Mucosa of rectum (tissue), 2 donors: Measurements from ENCODE around the gene ZNRF2.

ENCODE experiments used
- H3K27ac ChIP-seq, 2 donors: one replicate each; pipeline ENCODE4 v1.7.0; 2013; ENCODE audit warnings: inconsistent platforms in 2 of 2, low read depth in 2 of 2, low read length in 2 of 2
- H3K27me3 ChIP-seq, 2 donors: one replicate each; pipeline ENCODE4 v1.7.0; 2013; ENCODE audit warnings: low read length in 2 of 2; ENCODE audit not compliant: control insufficient read depth in 2 of 2, insufficient read depth in 2 of 2
- H3K36me3 ChIP-seq, 2 donors: one replicate each; pipeline ENCODE4 v1.7.0; 2013; ENCODE audit warnings: low read length in 2 of 2; ENCODE audit not compliant: control insufficient read depth in 2 of 2, insufficient read depth in 2 of 2
- H3K4me1 ChIP-seq, 2 donors: one replicate each; pipeline ENCODE4 v1.7.0; 2013; ENCODE audit warnings: low read length in 2 of 2, mild to moderate bottlenecking in 1 of 2; ENCODE audit not compliant: control insufficient read depth in 2 of 2, insufficient read depth in 2 of 2
- H3K4me3 ChIP-seq, 2 donors: one replicate each; pipeline ENCODE4 v1.7.0; 2013; ENCODE audit warnings: low read length in 2 of 2
- H3K9ac ChIP-seq, 2 donors: one replicate each; pipeline ENCODE4 v1.7.0; 2013; ENCODE audit warnings: low read length in 2 of 2, low read depth in 1 of 2, mild to moderate bottlenecking in 1 of 2
- H3K9me3 ChIP-seq, 2 donors: one replicate each; pipeline ENCODE4 v1.7.0; 2013; ENCODE audit warnings: low read length in 2 of 2; ENCODE audit not compliant: control insufficient read depth in 2 of 2
- donor health status: healthy.
- donor health status: Normal muscosa, but diverticular disease.

ZNRF2 gene

DNA sequence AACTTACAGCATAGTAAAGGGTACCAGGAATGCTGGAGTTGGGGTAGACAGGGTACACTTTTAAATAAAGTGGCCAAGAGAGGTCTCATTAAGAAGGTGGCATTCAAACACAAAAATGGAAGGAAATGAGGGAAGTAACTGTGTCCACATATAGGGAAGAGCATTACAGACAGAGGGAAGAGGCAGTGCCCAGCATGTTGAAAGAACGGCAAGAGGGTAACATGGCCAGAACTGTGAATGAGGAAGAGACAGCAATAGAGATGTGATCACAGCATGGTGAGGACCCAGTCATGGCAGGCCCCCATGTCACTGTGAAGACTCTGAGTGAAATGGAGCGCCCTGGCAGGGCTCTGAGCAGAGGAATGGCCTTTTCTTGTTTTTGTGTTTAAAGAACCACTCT lies 35.1 kb upstream of the ZNRF2 start:
- Histone ChIP-seq H3K27me3 (no peaks in the 10 kb centered on the region), H3K36me3 (no peaks in the 10 kb centered on the region), H3K9me3 (no peaks in the 10 kb centered on the region), H3K4me1 (peaks cover 15 to 18% of the 10 kb centered on the region in 2 donors), H3K9ac (no peak overlapping the region), H3K27ac (no peak overlapping the region), H3K4me3 (no peak overlapping the region)

DNA sequence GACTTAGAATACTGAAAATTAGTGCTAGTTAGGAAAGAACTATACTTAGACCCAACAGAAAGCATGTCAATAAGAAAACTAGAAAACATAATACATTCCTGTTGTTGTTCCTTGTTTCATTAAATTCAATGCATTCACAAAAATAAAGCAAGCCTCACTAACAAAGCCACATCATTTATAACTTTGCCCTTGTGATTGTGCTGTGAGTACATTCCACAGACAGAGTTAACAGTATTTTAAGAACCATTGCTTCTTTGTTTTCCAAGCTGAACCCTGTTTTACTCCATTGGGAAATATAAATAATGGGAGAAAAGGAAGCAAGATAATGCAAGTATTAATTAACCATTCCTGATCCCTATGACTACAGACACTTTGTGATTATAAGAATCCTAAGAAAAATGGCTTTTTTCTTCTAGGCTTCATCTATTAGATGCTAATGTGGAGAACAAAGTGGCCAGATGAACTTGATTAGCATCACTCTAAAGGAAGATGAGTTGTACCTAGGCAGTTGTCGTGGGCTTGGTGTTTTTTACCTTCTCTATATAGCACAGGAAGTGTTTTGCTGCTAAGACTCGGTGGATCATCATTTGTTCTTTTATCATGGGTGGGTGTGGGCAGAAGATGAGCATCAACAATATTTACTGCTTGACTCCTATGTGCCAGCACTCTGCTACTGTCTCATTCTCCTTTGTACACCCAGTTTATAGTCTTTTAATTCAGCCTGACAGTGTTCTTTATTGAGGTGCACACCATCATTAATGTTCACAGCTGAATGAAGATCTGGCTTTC lies 34.2 kb upstream of the ZNRF2 start:
- no peak overlapping the region for H3K4me3 ChIP-seq
- H3K4me1 ChIP-seq: peaks cover 17 to 23% of the 10 kb centered on the region in 2 donors
- H3K9ac ChIP-seq: no peak overlapping the region
- H3K36me3 ChIP-seq: no peaks in the 10 kb centered on the region
- no peaks in the 10 kb centered on the region for H3K9me3 ChIP-seq
- no peaks in the 10 kb centered on the region for H3K27me3 ChIP-seq
- H3K27ac ChIP-seq: no peak overlapping the region

DNA sequence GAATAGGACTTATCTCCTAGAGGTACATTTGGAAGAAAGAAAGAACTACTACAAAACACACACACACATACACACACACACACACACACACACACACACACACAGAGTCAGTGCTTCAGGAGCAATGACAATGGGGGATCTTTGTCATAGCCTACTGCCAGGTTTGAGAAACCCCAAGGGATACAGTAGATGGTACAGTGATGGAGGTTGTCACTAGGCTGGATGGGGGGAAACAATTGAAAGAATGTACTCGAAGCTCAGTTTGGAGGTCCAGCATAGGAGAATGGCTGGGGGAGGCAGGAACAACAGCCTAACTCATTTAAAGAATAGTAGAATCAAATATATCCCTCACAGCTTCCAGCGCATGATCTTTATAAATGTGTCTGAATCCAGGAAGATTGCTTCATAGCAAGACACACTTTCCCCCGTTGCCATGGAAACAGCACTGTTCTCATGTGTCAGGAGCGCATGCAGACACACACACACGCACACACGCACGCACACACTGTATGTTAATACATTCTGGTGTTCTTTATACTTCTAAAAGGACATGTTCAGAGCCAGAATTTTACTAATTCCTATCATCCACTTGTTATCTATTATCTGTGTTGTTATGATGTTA lies 32.6 kb upstream of the ZNRF2 start:
- Histone ChIP-seq H3K27me3 (no peaks in the 10 kb centered on the region), H3K4me1 (peaks cover 26 to 38% of the 10 kb centered on the region in 2 donors), H3K9me3 (no peaks in the 10 kb centered on the region), H3K27ac (no peak overlapping the region), H3K4me3 (no peak overlapping the region), H3K9ac (no peak overlapping the region), H3K36me3 (no peaks in the 10 kb centered on the region)

DNA sequence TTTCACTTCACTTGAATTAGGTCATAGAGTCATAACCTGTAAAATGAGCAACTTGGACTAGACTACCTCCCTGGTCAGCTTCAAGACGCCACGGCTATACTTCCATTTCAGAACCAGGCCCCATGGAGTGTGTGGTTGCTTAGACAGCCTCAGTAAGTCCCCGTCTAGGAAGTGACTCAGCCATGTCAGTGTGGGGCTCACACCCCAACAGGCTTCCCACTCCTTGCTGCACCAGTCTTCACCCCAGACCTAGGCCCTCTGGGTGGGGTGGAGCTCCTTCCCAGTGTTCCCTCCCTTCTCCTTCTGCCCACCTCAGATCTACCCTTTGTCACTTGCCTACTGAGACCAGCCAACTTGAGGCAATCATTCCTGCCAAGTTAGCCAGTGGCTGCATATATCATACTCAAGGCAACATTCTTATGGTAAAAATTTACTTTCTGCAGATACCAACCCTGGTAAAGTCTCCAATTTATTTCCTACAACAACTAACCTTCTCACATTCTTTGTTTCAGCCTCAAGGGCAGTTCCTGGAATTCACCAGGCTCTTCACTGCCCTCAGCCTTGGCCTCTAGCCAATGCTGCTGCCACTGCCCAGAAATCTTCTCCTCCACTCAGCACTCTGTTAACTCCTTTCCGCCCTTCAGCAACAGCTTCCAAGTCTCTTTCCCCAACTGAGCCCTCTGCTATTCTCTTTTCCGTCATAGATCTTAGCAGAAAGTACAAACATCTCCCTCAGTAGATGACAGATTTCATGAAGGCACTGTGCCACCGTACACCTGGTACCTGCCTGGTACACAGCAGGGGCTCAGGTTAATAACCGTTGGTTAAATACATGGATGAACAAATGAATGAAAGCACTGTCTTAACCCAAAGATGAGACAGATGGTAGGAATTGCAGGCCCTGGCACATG lies 31.3 kb upstream of the ZNRF2 start:
- Histone ChIP-seq H3K36me3 (no peaks in the 10 kb centered on the region), H3K9me3 (no peaks in the 10 kb centered on the region), H3K27me3 (no peaks in the 10 kb centered on the region), H3K27ac (peak overlapping the region; percentile 41 to 47), H3K9ac (no peak overlapping the region), H3K4me1 (peaks cover 26 to 38% of the 10 kb centered on the region in 2 donors), H3K4me3 (peak overlapping the region in 1 of 2 donors; percentile 20)

DNA sequence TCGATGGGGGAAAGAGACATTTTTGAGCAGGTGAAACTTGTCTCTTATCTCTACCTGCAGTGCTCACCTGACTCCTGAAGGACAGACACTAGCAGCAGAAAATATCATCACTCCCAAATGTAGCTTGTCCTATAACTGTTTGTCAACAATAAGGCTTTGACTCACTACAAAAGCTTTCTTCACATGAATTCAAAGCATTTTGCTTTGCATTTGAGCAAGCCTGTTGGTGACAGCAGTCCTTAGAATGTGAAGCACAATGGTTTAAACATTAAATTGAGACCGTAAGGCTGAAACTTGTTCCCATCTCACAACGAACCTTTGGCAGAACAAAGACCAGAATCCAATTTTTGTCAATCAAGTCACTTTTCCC lies 30.6 kb upstream of the ZNRF2 start:
- Histone ChIP-seq H3K27me3 (no peaks in the 10 kb centered on the region), H3K27ac (peak overlapping the region; percentile 24 to 47), H3K4me3 (no peak overlapping the region), H3K4me1 (peaks cover 26 to 38% of the 10 kb centered on the region in 2 donors), H3K9me3 (no peaks in the 10 kb centered on the region), H3K36me3 (no peaks in the 10 kb centered on the region), H3K9ac (no peak overlapping the region)

DNA sequence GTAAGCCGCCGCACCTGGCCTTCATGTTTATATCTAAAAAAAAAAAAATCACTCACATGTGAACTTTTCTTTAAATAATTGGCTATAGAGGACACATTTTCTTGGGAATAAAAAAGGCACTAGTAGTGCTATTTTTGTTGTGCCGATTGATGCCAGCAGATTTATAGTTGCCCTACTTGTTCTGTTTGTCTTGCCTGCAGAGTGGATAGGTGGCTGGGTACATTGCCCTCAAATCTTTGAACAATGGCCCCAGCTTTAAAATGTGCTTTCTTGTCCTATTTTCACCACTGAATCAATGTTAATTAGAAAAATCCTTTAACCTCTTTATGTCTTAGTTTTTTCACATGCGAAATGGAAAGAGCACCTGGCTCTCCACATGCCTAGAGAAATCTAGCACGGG lies 30.1 kb upstream of the ZNRF2 start:
- Histone ChIP-seq H3K4me3 (peak overlapping the region in 1 of 2 donors; percentile 32), H3K36me3 (no peaks in the 10 kb centered on the region), H3K27me3 (no peaks in the 10 kb centered on the region), H3K9me3 (no peaks in the 10 kb centered on the region), H3K4me1 (peaks cover 26 to 38% of the 10 kb centered on the region in 2 donors), H3K27ac (peak overlapping the region; percentile 70 to 74), H3K9ac (peak overlapping the region in 1 of 2 donors; percentile 33)

DNA sequence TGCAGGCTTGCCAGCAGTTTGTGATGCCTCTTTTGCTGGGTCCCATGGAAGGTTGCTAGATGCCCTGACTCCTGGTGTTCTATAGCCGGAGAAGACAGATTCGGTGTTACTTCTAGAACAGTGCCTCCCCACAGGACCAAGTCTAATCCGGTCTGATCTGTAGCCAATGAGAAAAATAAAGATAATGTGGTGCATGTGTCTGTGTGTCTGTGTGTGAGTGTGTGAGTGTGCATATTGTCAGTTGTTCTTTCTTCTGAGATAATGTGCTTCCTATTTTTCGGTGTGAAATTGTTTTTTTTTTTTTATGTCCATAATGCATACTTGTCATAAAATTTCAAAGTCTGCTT lies 29.7 kb upstream of the ZNRF2 start:
- H3K4me3 ChIP-seq: peak overlapping the region in 1 of 2 donors; percentile 32
- H3K9ac ChIP-seq: peak overlapping the region in 1 of 2 donors; percentile 33
- peak overlapping the region; percentile 70 to 74 for H3K27ac ChIP-seq
- H3K9me3 ChIP-seq: no peaks in the 10 kb centered on the region
- peaks cover 24 to 38% of the 10 kb centered on the region in 2 donors for H3K4me1 ChIP-seq
- H3K36me3 ChIP-seq: no peaks in the 10 kb centered on the region
- H3K27me3 ChIP-seq: no peaks in the 10 kb centered on the region

DNA sequence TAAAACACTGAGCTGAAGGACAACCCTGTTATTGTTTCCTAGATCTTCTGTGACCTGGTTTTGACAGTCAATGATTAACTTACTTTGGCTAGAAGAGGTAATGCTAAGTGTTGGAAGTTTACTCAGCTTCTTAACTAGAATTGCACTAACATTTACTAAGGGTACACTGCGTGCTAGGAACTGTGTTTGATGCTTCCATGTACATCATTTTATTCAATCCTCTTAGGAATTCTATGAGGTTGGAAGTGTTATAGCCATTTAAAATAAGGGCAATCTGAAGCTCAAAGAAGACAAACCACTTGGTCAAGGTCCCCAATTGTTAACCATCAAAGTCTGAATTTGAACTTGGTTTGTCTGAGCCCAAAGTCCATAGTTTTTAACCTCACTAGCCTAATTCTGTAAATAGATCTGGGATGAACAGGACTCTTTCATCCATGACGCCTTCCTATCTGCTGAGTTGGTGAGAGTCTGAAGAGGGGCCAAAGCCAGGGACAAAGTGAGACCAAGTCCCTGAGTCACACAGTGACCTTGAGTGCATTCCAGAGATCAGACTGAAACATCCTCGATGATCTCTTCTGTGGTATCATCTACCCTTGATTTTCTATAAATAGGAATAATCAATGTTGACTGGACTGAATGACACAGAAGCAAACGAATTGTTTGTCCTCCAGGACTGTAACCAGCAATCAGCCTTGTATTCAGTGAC lies 29.2 kb upstream of the ZNRF2 start:
- Histone ChIP-seq H3K27ac (peak overlapping the region; percentile 70 to 74), H3K4me1 (peaks cover 24 to 38% of the 10 kb centered on the region in 2 donors), H3K4me3 (no peak overlapping the region), H3K9ac (no peak overlapping the region), H3K36me3 (no peaks in the 10 kb centered on the region), H3K9me3 (no peaks in the 10 kb centered on the region), H3K27me3 (no peaks in the 10 kb centered on the region)

DNA sequence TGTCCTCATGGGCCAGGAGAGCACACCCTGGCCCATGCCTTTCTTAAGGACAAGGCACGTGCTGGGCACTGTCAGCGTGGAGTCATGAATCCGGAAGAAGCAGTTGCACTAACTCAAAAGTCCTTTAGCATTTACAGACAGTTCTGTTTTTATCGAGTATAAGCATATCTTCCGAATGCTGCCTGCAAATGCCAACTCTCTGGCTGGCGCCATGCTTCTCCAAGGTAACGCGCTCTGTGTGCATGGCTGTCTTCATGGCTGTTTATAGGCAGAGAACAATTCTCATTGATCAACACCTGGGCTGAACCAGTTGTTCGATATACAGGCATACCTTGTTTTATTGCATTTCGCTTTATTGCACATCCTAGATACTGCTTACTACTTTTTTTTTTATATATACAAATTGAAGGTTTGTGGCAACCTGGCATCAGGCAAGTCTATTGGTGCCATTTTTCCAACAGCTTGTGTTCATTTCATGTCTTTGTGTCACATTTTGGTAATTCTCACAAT lies 28.0 kb upstream of the ZNRF2 start:
- Histone ChIP-seq H3K36me3 (no peaks in the 10 kb centered on the region), H3K27me3 (no peaks in the 10 kb centered on the region), H3K4me3 (no peak overlapping the region), H3K9me3 (no peaks in the 10 kb centered on the region), H3K9ac (no peak overlapping the region), H3K4me1 (peaks cover 24 to 38% of the 10 kb centered on the region in 2 donors), H3K27ac (peak overlapping the region in 1 of 2 donors; percentile 29)
